ENCODE measurements around the gene EWSR1. TPM values are rescaled to one million over a fixed set of nuclear protein-coding genes. Genes with fewer than 3 reads are reported as not detected.

EWSR1 gene
- total RNA-seq, 3 donors from 2014 or later, result 458 to 522 (median 474) TPM

- Mint-ChIP-seq H3K4me3 (no peak overlapping the region), H3K4me1 (ENCODE audit: low read depth) (peaks cover 2% of the 10 kb centered on the region), H3K27me3 (ENCODE audit: low read depth) (peaks cover 16% of the 10 kb centered on the region), H3K36me3 (ENCODE audit: insufficient read depth) (peaks cover 36% of the 10 kb centered on the region), H3K9me3 (no peaks in the 10 kb centered on the region)
- DNase-seq (no peak), ATAC-seq (peak; percentile 13 to 20)
These were observed 32.9 kb downstream of the EWSR1 start for GRCh38 chr22:29300807-29301601.

GRCh38 chr22:29301716-29302401, 33.8 kb downstream of the EWSR1 start:
- ATAC-seq (peak in 1 of 2 donors; percentile 6), DNase-seq (no peak)
- Mint-ChIP-seq H3K4me3 (no peak overlapping the region), H3K9me3 (no peaks in the 10 kb centered on the region), H3K36me3 (ENCODE audit: insufficient read depth) (peaks cover 33% of the 10 kb centered on the region), H3K27me3 (ENCODE audit: low read depth) (peaks cover 21% of the 10 kb centered on the region), H3K4me1 (ENCODE audit: low read depth) (peaks cover 2% of the 10 kb centered on the region)

- no peak overlapping the region for H3K4me3 Mint-ChIP-seq
These were observed 34.3 kb downstream of the EWSR1 start for GRCh38 chr22:29302402-29302680.

GRCh38 chr22:29302681-29303465, 34.8 kb downstream of the EWSR1 start:
- no peaks in the 10 kb centered on the region for H3K9me3 Mint-ChIP-seq
- H3K4me3 Mint-ChIP-seq, result no peak overlapping the region
- H3K27me3 Mint-ChIP-seq (ENCODE audit: low read depth), result peaks cover 21% of the 10 kb centered on the region
- H3K4me1 Mint-ChIP-seq (ENCODE audit: low read depth), result peaks cover 5% of the 10 kb centered on the region
- ATAC-seq, result no peak
- no peak for DNase-seq
- H3K36me3 Mint-ChIP-seq (ENCODE audit: insufficient read depth), result peaks cover 23% of the 10 kb centered on the region

More at GRCh38 chr22:29302402-29302680, 34.3 kb downstream of the EWSR1 start:
- peaks cover 21% of the 10 kb centered on the region for H3K27me3 Mint-ChIP-seq (ENCODE audit: low read depth)
- DNase-seq (no peak), ATAC-seq (no peak)
- peaks cover 29% of the 10 kb centered on the region for H3K36me3 Mint-ChIP-seq (ENCODE audit: insufficient read depth)
- no peaks in the 10 kb centered on the region for H3K9me3 Mint-ChIP-seq
- H3K4me1 Mint-ChIP-seq (ENCODE audit: low read depth), result peaks cover 3% of the 10 kb centered on the region

GRCh38 chr22:29305836-29306174, 37.7 kb downstream of the EWSR1 start:
- peaks cover 21% of the 10 kb centered on the region for H3K27me3 Mint-ChIP-seq (ENCODE audit: low read depth)
- no peak for ATAC-seq
- no peaks in the 10 kb centered on the region for H3K9me3 Mint-ChIP-seq
- H3K36me3 Mint-ChIP-seq (ENCODE audit: insufficient read depth), result peaks cover 6% of the 10 kb centered on the region
- H3K4me1 Mint-ChIP-seq (ENCODE audit: low read depth), result peaks cover 14% of the 10 kb centered on the region
- H3K4me3 Mint-ChIP-seq, result peak overlapping the region; percentile 72
- no peak for DNase-seq

GRCh38 chr22:29306175-29306834, 38.2 kb downstream of the EWSR1 start, which contains the start of gene GAS2L1:
GAS2L1 (plus strand) TSS chr22:29306650; CDS start chr22:29308106, 1,456 bp downstream.
- peaks cover 14% of the 10 kb centered on the region for H3K4me1 Mint-ChIP-seq (ENCODE audit: low read depth)
- H3K9me3 Mint-ChIP-seq, result no peaks in the 10 kb centered on the region

GRCh38 chr22:29306835-29307595, 38.9 kb downstream of the EWSR1 start:
- H3K27me3 Mint-ChIP-seq (ENCODE audit: low read depth), result peaks cover 26% of the 10 kb centered on the region

More at GRCh38 chr22:29306175-29306834, 38.2 kb downstream of the EWSR1 start, which contains the start of gene GAS2L1:
- no peak for DNase-seq
- peaks cover 1% of the 10 kb centered on the region for H3K36me3 Mint-ChIP-seq (ENCODE audit: insufficient read depth)
- peaks cover 25% of the 10 kb centered on the region for H3K27me3 Mint-ChIP-seq (ENCODE audit: low read depth)
- peak within 1 kb of the TSS; percentile 76 for H3K4me3 Mint-ChIP-seq
- peak; percentile 47 to 49 for ATAC-seq

GRCh38 chr22:29307596-29308147, 39.6 kb downstream of the EWSR1 start:
- ATAC-seq, result no peak
- Mint-ChIP-seq H3K9me3 (no peaks in the 10 kb centered on the region), H3K4me1 (ENCODE audit: low read depth) (peaks cover 14% of the 10 kb centered on the region), H3K4me3 (peak overlapping the region; percentile 76), H3K27me3 (ENCODE audit: low read depth) (peaks cover 33% of the 10 kb centered on the region), H3K36me3 (ENCODE audit: insufficient read depth) (no peaks in the 10 kb centered on the region)
- DNase-seq, result no peak

More at GRCh38 chr22:29306835-29307595, 38.9 kb downstream of the EWSR1 start:
- ATAC-seq (peak; percentile 49 to 54), DNase-seq (no peak)
- H3K36me3 Mint-ChIP-seq (ENCODE audit: insufficient read depth), result no peaks in the 10 kb centered on the region
- H3K4me1 Mint-ChIP-seq (ENCODE audit: low read depth), result peaks cover 14% of the 10 kb centered on the region
- no peaks in the 10 kb centered on the region for H3K9me3 Mint-ChIP-seq
- H3K4me3 Mint-ChIP-seq, result peak overlapping the region; percentile 76

- Mint-ChIP-seq H3K9me3 (no peaks in the 10 kb centered on the region), H3K4me3 (no peak overlapping the region), H3K36me3 (ENCODE audit: insufficient read depth) (no peaks in the 10 kb centered on the region), H3K27me3 (ENCODE audit: low read depth) (peaks cover 39% of the 10 kb centered on the region), H3K4me1 (ENCODE audit: low read depth) (peaks cover 17% of the 10 kb centered on the region)
- ATAC-seq, result no peak
- no peak for DNase-seq
These were observed 40.2 kb downstream of the EWSR1 start for GRCh38 chr22:29308148-29308790.

- Mint-ChIP-seq H3K4me3 (no peak overlapping the region), H3K27me3 (ENCODE audit: low read depth) (peaks cover 45% of the 10 kb centered on the region), H3K9me3 (no peaks in the 10 kb centered on the region), H3K36me3 (ENCODE audit: insufficient read depth) (no peaks in the 10 kb centered on the region), H3K4me1 (ENCODE audit: low read depth) (peaks cover 19% of the 10 kb centered on the region)
- DNase-seq (no peak), ATAC-seq (no peak)
These were observed 40.8 kb downstream of the EWSR1 start for GRCh38 chr22:29308791-29309262.

GRCh38 chr22:29309332-29310064, 41.4 kb downstream of the EWSR1 start:
- DNase-seq (no peak), ATAC-seq (no peak)
- Mint-ChIP-seq H3K4me1 (ENCODE audit: low read depth) (peaks cover 26% of the 10 kb centered on the region), H3K4me3 (no peak overlapping the region), H3K9me3 (no peaks in the 10 kb centered on the region), H3K27me3 (ENCODE audit: low read depth) (peaks cover 48% of the 10 kb centered on the region), H3K36me3 (ENCODE audit: insufficient read depth) (no peaks in the 10 kb centered on the region)
